ENCODE results near the gene HOXB5.

HOXB5 gene

GRCh38 chr17:48551214-48551555, 42.4 kb downstream of the HOXB5 start:
- Histone ChIP-seq H3K9ac (ENCODE audit: low read depth, low read length) (no peak overlapping the region), H3K79me2 (ENCODE audit: insufficient read depth, low read length) (no peaks in the 10 kb centered on the region), H3K27ac (ENCODE audit: low read length) (no peak overlapping the region), H2AFZ (ENCODE audit: low read depth, low read length) (no peak overlapping the region), H3K4me2 (ENCODE audit: insufficient read depth, low read length) (no peak overlapping the region), H4K20me1 (ENCODE audit: insufficient read depth, low read length) (no peaks in the 10 kb centered on the region), H3K27me3 (ENCODE audit: insufficient read depth, low read length, poor library complexity) (peaks cover 27% of the 10 kb centered on the region), H3K36me3 (ENCODE audit: insufficient read depth, low read length) (no peaks in the 10 kb centered on the region), H3K4me3 (ENCODE audit: low read depth in 1 of 2, low read length in 2 of 2) (no peak overlapping the region), H3K4me1 (ENCODE audit: insufficient read depth, low read length) (no peaks in the 10 kb centered on the region), H3K9me3 (ENCODE audit: insufficient read depth, low read length, severe bottlenecking) (no peaks in the 10 kb centered on the region)
- ATAC-seq (ENCODE audit: insufficient read depth, low read depth) (no peak), DNase-seq (no peak)
- TF ChIP-seq EZH2 (IDR thresholded peaks at IDR 0.05; ENCODE audit: borderline replicate concordance, low read depth, low read length, severe bottlenecking) (no peak), CTCF (IDR thresholded peaks at IDR 0.05; ENCODE audit: borderline replicate concordance, extremely low read depth, low read length, poor library complexity, severe bottlenecking) (no peak)

GRCh38 chr17:48550502-48551213, 42.9 kb downstream of the HOXB5 start:
- ATAC-seq (ENCODE audit: insufficient read depth, low read depth) (no peak), DNase-seq (no peak)
- TF ChIP-seq EZH2 (IDR thresholded peaks at IDR 0.05; ENCODE audit: borderline replicate concordance, low read depth, low read length, severe bottlenecking) (no peak), CTCF (IDR thresholded peaks at IDR 0.05; ENCODE audit: borderline replicate concordance, extremely low read depth, low read length, poor library complexity, severe bottlenecking) (no peak)
- Histone ChIP-seq H3K9ac (ENCODE audit: low read depth, low read length) (no peak overlapping the region), H3K9me3 (ENCODE audit: insufficient read depth, low read length, severe bottlenecking) (no peaks in the 10 kb centered on the region), H3K27ac (ENCODE audit: low read length) (no peak overlapping the region), H3K4me2 (ENCODE audit: insufficient read depth, low read length) (no peak overlapping the region), H3K27me3 (ENCODE audit: insufficient read depth, low read length, poor library complexity) (peaks cover 26% of the 10 kb centered on the region), H3K4me1 (ENCODE audit: insufficient read depth, low read length) (no peaks in the 10 kb centered on the region), H3K79me2 (ENCODE audit: insufficient read depth, low read length) (no peaks in the 10 kb centered on the region), H2AFZ (ENCODE audit: low read depth, low read length) (no peak overlapping the region), H3K36me3 (ENCODE audit: insufficient read depth, low read length) (no peaks in the 10 kb centered on the region), H4K20me1 (ENCODE audit: insufficient read depth, low read length) (no peaks in the 10 kb centered on the region), H3K4me3 (ENCODE audit: low read depth in 1 of 2, low read length in 2 of 2) (no peak overlapping the region)

GRCh38 chr17:48549914-48550501, 43.6 kb downstream of the HOXB5 start:
- Histone ChIP-seq H3K9ac (ENCODE audit: low read depth, low read length) (no peak overlapping the region), H3K27me3 (ENCODE audit: insufficient read depth, low read length, poor library complexity) (peaks cover 32% of the 10 kb centered on the region), H3K27ac (ENCODE audit: low read length) (no peak overlapping the region), H3K9me3 (ENCODE audit: insufficient read depth, low read length, severe bottlenecking) (no peaks in the 10 kb centered on the region), H3K4me1 (ENCODE audit: insufficient read depth, low read length) (no peaks in the 10 kb centered on the region), H3K4me3 (ENCODE audit: low read depth in 1 of 2, low read length in 2 of 2) (no peak overlapping the region), H3K36me3 (ENCODE audit: insufficient read depth, low read length) (no peaks in the 10 kb centered on the region), H2AFZ (ENCODE audit: low read depth, low read length) (no peak overlapping the region), H3K4me2 (ENCODE audit: insufficient read depth, low read length) (no peak overlapping the region), H3K79me2 (ENCODE audit: insufficient read depth, low read length) (no peaks in the 10 kb centered on the region), H4K20me1 (ENCODE audit: insufficient read depth, low read length) (no peaks in the 10 kb centered on the region)
- DNase-seq (no peak), ATAC-seq (ENCODE audit: insufficient read depth, low read depth) (no peak)
- no peak for TF ChIP-seq CTCF (IDR thresholded peaks at IDR 0.05; ENCODE audit: borderline replicate concordance, extremely low read depth, low read length, poor library complexity, severe bottlenecking)
- no peak for TF ChIP-seq EZH2 (IDR thresholded peaks at IDR 0.05; ENCODE audit: borderline replicate concordance, low read depth, low read length, severe bottlenecking)

Measured in DND-41 (cell line).